Prostate gland (tissue), 2 donors: ENCODE data around the gene STEAP3.

ENCODE experiments used
- CTCF ChIP-seq, 4 experiments: fragments of 200-600 bp in 2 of 4; fragments of 450-650 bp in 2 of 4; sonication (generic) in 2 of 4; IDR thresholded peaks; 1 replicate in 3 of 4; 2 replicates in 1 of 4; pipeline ENCODE4 v1.5.1; 2016 to 2019; ENCODE audit warnings: antibody characterized with exemption in 4 of 4, mild to moderate bottlenecking in 2 of 4, moderate library complexity in 2 of 4
- POLR2A ChIP-seq: fragments of 450-650 bp; IDR thresholded peaks from one replicate; pipeline ENCODE4 v1.6.1; 2016; ENCODE audit warnings: antibody characterized with exemption, mild to moderate bottlenecking

DNA sequence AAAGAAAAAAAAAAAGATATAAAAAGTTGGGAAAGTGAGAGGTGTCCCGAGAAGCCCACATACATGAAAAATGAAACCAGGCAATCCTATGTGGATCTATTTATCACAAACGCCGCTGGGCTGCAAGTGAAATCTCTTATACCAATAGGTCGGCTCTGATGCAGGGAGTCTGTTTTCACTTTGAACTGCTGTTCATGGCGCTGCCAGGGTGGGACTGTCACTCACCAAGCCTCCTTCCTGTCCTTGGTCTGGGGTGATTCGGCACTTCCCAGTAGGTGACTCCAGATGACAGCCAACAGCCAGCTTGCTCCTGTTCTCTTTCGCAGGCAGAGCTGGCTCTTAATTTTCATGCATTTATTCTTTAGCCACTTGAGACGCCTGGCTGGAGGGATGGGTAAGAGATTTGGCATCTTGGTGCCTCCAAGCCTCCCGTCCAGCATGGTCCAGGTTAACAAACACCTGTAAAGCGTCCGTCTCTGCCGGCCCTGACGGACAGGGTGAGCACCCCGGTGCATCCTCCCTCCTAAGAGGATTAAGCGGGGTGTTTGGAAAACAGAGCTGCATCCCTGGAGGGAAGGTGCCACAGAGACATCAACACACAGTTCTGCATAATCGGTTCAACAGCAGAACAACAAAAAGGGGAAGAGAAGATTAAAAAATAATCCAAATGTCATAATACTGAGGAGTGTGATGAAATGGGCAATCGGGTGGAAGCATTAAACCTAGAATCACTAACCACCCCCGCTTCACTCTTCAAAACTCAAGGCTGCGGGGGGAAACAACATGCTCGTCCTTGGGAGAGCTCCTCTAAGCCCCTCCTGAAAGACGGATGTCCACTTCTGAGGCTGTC, 58.7 kb downstream of the STEAP3 start:
- TF ChIP-seq CTCF (IDR thresholded peaks at IDR 0.05) = no peak
- no peak for TF ChIP-seq POLR2A
